Measurements from ENCODE around the gene RBMS3.

GRCh38 chr3:29331456-29332194, 50.8 kb downstream of the RBMS3 start:
- TF ChIP-seq CTCF (IDR thresholded peaks at IDR 0.05), result no peak
- no peak for TF ChIP-seq POLR2A (IDR thresholded peaks at IDR 0.05)
